Breast epithelium (tissue), 3 donors: ENCODE data around the gene EIF2S2.

Experiments used
- POLR2A ChIP-seq: fragments of 450-650 bp; IDR thresholded peaks from one replicate; pipeline ENCODE4 v1.6.1; 2016; ENCODE audit warnings: antibody characterized with exemption, mild to moderate bottlenecking, moderate library complexity
- POLR2AphosphoS5 ChIP-seq, 3 donors: sonication (generic); formaldehyde crosslinking; IDR thresholded peaks; one replicate each; pipeline ENCODE4 v1.6.1; 2017; ENCODE audit warnings: antibody characterized with exemption in 3 of 3

GRCh38 chr20:34062570-34063482, 49.2 kb downstream of the EIF2S2 start:
- no peak for TF ChIP-seq POLR2A
- TF ChIP-seq POLR2AphosphoS5 (IDR thresholded peaks at IDR 0.05) = no peak
